ENCODE measurements around the gene CCDC9B.

The CCDC9B gene

GRCh38 chr15:40286061-40286532 lies 54.6 kb downstream of the CCDC9B start:
- no peak for DNase-seq (ENCODE audit: low read depth)
- H3K4me3 ChIP-seq (ENCODE audit: low read depth, low read length): no peak overlapping the region
- no peak for TF ChIP-seq CTCF (IDR thresholded peaks at IDR 0.05; ENCODE audit: control insufficient read depth, extremely low read depth, insufficient read depth)

DNA sequence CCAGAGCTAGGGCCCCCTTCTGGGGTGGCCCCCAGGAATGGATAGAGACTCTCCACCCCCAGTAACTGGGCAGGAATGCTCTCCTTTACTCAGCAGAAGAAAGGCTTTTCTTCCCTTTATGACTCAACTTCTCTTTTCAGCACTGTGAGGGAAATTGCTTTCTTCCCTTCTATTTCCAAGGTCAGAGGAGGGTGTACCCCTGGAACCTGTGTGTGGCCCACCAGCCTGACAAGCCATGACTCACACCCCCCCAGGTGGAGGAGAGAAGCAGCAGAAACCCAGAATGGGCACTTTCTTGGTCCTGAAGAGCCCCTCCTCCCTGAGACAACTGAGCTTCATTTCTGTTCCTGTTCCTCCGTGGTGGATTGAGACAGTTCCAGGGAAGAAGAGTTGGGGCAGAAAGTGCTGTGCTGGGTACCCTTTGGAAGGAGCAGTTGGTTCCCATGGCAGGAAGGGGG lies 55.2 kb downstream of the CCDC9B start:
- no peak for TF ChIP-seq CTCF (IDR thresholded peaks at IDR 0.05; ENCODE audit: control insufficient read depth, extremely low read depth, insufficient read depth)
- no peak for DNase-seq (ENCODE audit: low read depth)
- H3K4me3 ChIP-seq (ENCODE audit: low read depth, low read length): no peak overlapping the region

- no peak overlapping the region for H3K4me3 ChIP-seq (ENCODE audit: low read depth, low read length)
- no peak for TF ChIP-seq CTCF (IDR thresholded peaks at IDR 0.05; ENCODE audit: control insufficient read depth, extremely low read depth, insufficient read depth)
- DNase-seq (ENCODE audit: low read depth): no peak
Observed at GRCh38 chr15:40285151-40285550, 55.6 kb downstream of the CCDC9B start.

GRCh38 chr15:40283615-40284300 lies 57.0 kb downstream of the CCDC9B start:
- no peak for DNase-seq (ENCODE audit: low read depth)
- no peak for TF ChIP-seq CTCF (IDR thresholded peaks at IDR 0.05; ENCODE audit: control insufficient read depth, extremely low read depth, insufficient read depth)
- no peak overlapping the region for H3K4me3 ChIP-seq (ENCODE audit: low read depth, low read length)

DNA sequence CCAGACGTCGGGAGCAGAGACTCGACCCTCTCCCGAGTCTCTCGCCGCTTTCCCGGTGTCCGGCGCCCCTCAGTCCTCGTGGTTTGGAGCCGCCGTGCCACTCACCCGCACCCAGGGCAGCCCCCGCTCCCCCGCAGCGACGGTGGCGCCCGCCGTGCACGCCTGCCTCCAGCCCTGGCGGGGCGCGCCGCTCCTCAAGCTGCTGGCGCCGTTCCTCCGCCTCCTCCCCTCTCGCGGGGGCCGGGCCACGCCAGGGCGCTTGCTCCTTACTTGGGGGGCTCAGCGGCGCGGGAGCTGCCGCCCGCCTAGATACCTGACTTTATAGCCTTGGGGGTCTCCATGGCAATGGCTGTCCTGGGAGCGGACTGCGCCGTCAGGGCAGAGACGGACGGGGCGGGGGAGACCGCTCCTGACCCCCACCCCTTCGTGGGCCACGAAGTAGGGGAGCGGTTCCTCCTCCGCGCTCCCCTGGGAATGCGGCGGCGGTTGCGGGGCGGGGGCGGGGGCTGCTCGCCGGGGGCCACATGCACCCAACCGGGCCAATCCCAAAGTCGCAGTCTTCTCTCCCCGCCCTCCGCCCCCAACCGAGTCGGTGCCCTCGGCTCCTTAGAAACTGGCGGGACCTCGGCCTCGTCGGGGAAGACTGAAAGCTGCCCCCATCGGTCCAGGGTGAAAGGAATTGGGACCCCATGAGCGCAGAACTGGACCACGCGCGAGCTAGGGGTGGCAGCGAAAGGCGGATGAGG lies 57.7 kb downstream of the CCDC9B start, which contains the start of gene ANKRD63:
TSS of gene ANKRD63 (minus strand) at position 196 of the 746 bp plus-strand sequence. CDS start 478 bp downstream, outside the sequence.
- H3K4me3 ChIP-seq (ENCODE audit: low read depth, low read length): peak within 1 kb of the TSS; percentile 8; the same call in 1 of the 2 replicates
- DNase-seq (ENCODE audit: low read depth): no peak
- no peak for TF ChIP-seq CTCF (IDR thresholded peaks at IDR 0.05; ENCODE audit: control insufficient read depth, extremely low read depth, insufficient read depth)

DNA sequence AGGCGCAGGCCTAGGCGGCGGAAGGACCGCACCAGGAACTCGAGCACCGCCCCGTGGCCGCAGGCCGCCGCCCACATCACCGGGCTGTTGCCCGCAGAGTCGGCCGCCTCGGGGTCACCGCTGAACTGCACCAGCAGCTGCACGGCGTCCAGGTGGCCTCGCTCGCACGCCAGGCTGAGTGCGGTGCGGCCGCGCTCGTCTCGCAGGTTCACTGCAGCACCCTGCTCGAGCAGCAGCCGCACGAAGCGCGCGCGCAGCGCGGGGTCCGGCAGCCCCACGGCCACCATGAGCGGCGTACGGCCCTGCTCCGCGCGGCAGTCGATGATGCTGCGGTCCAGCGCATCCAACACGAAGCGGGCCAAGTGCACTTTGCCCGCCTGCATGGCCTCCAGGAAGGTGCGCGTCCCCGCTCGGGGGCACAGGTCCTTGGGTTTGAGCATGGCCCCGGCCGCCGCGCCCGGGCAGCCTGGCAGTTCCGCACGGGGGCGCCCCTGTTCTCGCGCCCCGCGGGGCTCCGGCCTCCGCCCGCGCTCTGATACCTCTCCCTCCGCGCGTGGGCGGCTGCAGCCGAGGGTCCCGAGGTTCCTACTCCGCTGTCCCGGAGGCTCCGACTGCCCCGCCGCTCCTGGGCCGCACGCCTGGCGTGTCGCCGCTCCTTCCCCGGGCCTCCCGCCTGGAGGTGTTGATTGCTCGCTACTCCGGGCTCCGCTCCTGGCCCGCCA lies 58.4 kb downstream of the CCDC9B start:
- DNase-seq (ENCODE audit: low read depth): no peak
- H3K4me3 ChIP-seq (ENCODE audit: low read depth, low read length): peak overlapping the region; percentile 8; the same call in 1 of the 2 replicates
- peak; percentile 49 for TF ChIP-seq CTCF (IDR thresholded peaks at IDR 0.05; ENCODE audit: control insufficient read depth, extremely low read depth, insufficient read depth)
